GM20000 (cell line): ENCODE data around the gene TBX1.

Experiments used
- DNase-seq: peaks from one replicate; pipeline ENCODE4 v3.0.0; 2012; ENCODE audit warnings: low spot score
- CTCF ChIP-seq: IDR thresholded peaks from 2 replicates; pipeline ENCODE4 v1.5.1; 2012; ENCODE audit warnings: mild to moderate bottlenecking, control low read depth; ENCODE audit errors: extremely low read depth, missing control alignments

The TBX1 gene

GRCh38 chr22:19746726-19747125 is 13.9 kb upstream of the TBX1 start:
- DNase-seq, result no peak
- no peak for TF ChIP-seq CTCF

- no peak for DNase-seq
- no peak for TF ChIP-seq CTCF
Measured at GRCh38 chr22:19747551-19747950, 13.0 kb upstream of the TBX1 start.

GRCh38 chr22:19748139-19748538 is 12.4 kb upstream of the TBX1 start:
- DNase-seq, result no peak
- TF ChIP-seq CTCF, result no peak

DNA sequence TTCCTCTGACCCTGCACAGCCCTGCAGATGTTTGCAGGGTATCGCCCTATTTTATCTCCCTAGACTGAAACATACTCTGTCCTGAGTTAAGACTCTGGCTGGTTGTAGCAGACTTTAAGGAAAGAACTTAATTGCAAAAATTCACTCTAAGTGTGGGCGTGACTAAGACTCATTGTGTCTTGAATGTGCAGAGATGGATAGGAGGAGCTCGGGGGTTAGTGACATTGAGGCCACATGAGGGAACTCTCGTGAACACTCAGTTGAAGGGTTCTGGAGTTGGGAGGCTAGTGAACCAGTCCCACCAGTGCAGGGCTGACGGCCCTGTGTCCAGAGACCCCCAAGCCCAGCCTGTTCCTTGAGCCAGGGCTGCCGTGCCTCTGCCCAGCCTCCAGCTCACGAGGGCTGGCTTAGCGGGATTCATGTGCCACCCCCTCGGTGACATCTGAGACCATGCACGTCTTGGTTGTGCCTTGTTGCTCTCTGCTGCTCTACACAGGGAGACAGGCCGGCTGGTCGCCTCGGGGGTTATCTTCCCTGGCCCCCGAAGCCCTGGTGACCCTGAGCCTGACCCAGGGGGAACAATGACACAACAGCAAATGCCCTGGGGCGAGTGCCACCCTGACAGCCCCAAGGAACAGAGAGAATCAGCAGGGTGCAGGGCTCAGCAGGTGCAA is 11.4 kb upstream of the TBX1 start:
- DNase-seq, result no peak
- TF ChIP-seq CTCF, result no peak

DNA sequence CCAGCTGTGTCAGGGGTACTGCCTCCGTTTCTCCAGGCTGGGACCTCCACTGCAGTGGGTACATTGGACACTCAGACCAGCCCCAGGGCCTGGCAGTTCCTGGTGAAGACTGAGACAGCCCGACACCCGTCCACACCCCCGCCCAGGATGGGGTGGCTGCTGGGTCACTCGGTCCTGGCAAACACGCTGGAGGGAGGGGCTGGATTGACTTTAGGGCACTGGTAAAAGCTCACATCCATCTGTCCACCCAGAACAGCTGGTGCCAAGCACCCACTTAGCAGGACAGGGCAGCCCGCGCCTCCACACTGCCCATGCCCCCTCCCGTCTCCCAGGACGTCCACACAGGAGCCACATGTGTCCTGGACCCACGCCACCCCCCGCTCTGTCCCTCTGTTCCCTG is 10.7 kb upstream of the TBX1 start:
- DNase-seq, result no peak
- no peak for TF ChIP-seq CTCF

DNA sequence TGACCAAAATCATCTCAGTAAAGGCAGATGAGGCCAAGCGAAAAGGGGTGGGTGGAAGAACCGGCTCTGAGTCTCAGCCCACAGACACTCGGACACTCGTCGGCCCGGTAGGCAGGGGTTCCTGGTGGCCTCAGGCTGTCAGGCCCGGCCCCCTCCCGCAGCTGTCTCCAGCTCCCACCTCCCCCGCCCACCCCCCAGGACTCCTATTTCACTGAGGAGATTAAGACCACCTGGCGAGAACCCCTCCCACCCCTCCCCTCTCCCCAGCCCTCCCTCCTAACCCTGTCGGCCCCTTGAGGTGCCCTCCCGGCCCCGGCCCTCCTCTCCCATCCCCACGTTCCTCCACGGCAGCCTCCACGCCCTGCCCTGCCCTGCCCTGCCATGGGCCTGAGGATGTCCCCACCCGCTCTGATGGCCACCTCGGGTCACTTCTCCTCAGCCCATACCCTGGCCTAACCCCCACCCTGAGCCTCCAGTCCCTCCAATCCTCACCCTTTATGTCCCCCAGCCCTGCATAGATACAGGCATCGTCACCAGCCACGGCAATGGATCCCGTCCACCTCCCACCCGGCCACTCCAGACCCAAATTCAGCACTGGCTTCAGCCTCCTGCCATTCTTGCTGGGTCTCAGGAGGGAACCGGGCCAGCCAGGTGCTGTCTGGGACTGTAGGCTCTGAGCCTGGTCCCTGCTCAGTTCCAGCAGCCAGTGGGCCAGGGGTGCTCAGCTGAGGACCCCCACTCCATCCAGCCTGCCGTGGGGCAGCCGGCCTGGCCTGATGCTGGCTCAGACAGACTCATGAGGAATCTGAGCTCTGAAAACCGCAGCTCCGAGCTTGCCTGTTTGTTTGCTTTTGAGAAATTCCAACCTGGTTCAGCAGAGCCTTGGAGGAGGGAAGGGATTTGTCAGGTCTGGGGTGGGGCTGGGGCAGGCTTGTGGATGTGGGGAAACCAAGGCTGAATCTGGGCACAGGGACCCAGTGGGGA is 9.8 kb upstream of the TBX1 start:
- TF ChIP-seq CTCF, result no peak

More for the DNA sequence above, 9.8 kb upstream of the TBX1 start:
- no peak for DNase-seq
